ENCODE results near the gene SLIT3.

GRCh38 chr5:168710706-168711105 is 590.2 kb downstream of the SLIT3 start:
- no peak for TF ChIP-seq CTCF (IDR thresholded peaks at IDR 0.05)
- TF ChIP-seq EZH2phosphoT487 (IDR thresholded peaks at IDR 0.05) = no peak
- TF ChIP-seq EZH2 (IDR thresholded peaks at IDR 0.05) = no peak
